SK-N-SH treated with all-trans-retinoic acid at 6 μM for 48 hours (cell line): ENCODE data around the gene ZNF595.

Experiments used
- ATAC-seq: fragments of 200-7000 bp; cut with Tn5 transposase; 3 replicates; pipeline ENCODE4 v1.9.1; 2020; ENCODE audit warnings: mild to moderate bottlenecking, moderate library complexity
- ARNTL ChIP-seq: fragments of 450-650 bp; formaldehyde crosslinking; IDR thresholded peaks from 2 replicates; pipeline ENCODE4 v1.5.0; 2020; ENCODE audit warnings: low read depth, mild to moderate bottlenecking, moderate library complexity, borderline replicate concordance
- BACH2 ChIP-seq: fragments of 250-450 bp; sonication (Bioruptor Pico); IDR thresholded peaks from 2 replicates; pipeline ENCODE4 v1.9.0; 2021; ENCODE audit warnings: mild to moderate bottlenecking, borderline replicate concordance
- CREB5 ChIP-seq: fragments of 250-450 bp; sonication (Bioruptor Pico); IDR thresholded peaks from 2 replicates; pipeline ENCODE4 v1.5.1; 2020; ENCODE audit warnings: low read depth, mild to moderate bottlenecking, moderate library complexity
- CSDC2 ChIP-seq: fragments of 250-450 bp; sonication (Bioruptor Pico); IDR thresholded peaks from 2 replicates; pipeline ENCODE4 v1.5.0; 2020; ENCODE audit warnings: mild to moderate bottlenecking, moderate library complexity
- CSRNP3 ChIP-seq: fragments of 250-450 bp; sonication (Bioruptor Pico); IDR thresholded peaks from 2 replicates; pipeline ENCODE4 v1.5.1; 2021; ENCODE audit warnings: mild to moderate bottlenecking, moderate library complexity
- ESRRG ChIP-seq: fragments of 250-450 bp; sonication (Bioruptor Pico); IDR thresholded peaks from 2 replicates; pipeline ENCODE4 v1.6.1; 2021; ENCODE audit warnings: mild to moderate bottlenecking
- GLIS3 ChIP-seq: fragments of 250-450 bp; sonication (Bioruptor Pico); IDR thresholded peaks from 2 replicates; pipeline ENCODE4 v1.5.0; 2020; ENCODE audit warnings: mild to moderate bottlenecking, moderate library complexity
- ISL1 ChIP-seq: fragments of 250-450 bp; sonication (Bioruptor Pico); IDR thresholded peaks from 2 replicates; pipeline ENCODE4 v2.1.2; 2022; ENCODE audit warnings: mild to moderate bottlenecking, moderate library complexity
- OSR1 ChIP-seq: fragments of 250-450 bp; sonication (Bioruptor Pico); IDR thresholded peaks from 2 replicates; pipeline ENCODE4 v1.8.0; 2022; ENCODE audit warnings: moderate library complexity, mild to moderate bottlenecking, inconsistent platforms
- PATZ1 ChIP-seq: fragments of 250-450 bp; sonication (Bioruptor Pico); IDR thresholded peaks from 2 replicates; pipeline ENCODE4 v1.8.0; 2020; ENCODE audit warnings: mild to moderate bottlenecking, moderate library complexity, borderline replicate concordance
- POU6F1 ChIP-seq: fragments of 250-450 bp; sonication (Bioruptor Pico); IDR thresholded peaks from 2 replicates; pipeline ENCODE4 v1.8.0; 2021; ENCODE audit warnings: low read depth, mild to moderate bottlenecking, moderate library complexity, borderline replicate concordance
- PPARA ChIP-seq: fragments of 250-450 bp; sonication (Bioruptor Pico); IDR thresholded peaks from 2 replicates; pipeline ENCODE4 v1.5.0; 2020; ENCODE audit warnings: mild to moderate bottlenecking, borderline replicate concordance
- RARB ChIP-seq: fragments of 250-450 bp; sonication (Bioruptor Pico); IDR thresholded peaks from 2 replicates; pipeline ENCODE4 v1.8.0; 2021; ENCODE audit warnings: mild to moderate bottlenecking, moderate library complexity
- SNAI2 ChIP-seq: fragments of 250-450 bp; sonication (Bioruptor Pico); IDR thresholded peaks from 2 replicates; pipeline ENCODE4 v1.5.0; 2020; ENCODE audit warnings: mild to moderate bottlenecking, moderate library complexity
- TCF4 ChIP-seq: fragments of 250-450 bp; sonication (Bioruptor Pico); IDR thresholded peaks from 2 replicates; pipeline ENCODE4 v1.8.0; 2021; ENCODE audit warnings: mild to moderate bottlenecking, moderate library complexity, borderline replicate concordance
- TOX ChIP-seq: fragments of 250-450 bp; sonication (Bioruptor Pico); IDR thresholded peaks from 2 replicates; pipeline ENCODE4 v1.8.0; 2021; ENCODE audit warnings: mild to moderate bottlenecking, moderate library complexity, borderline replicate concordance
- TSHZ2 ChIP-seq: fragments of 250-450 bp; sonication (Bioruptor Pico); IDR thresholded peaks from 2 replicates; pipeline ENCODE4 v1.5.0; 2020; ENCODE audit warnings: mild to moderate bottlenecking, moderate library complexity
- ZC3H10 ChIP-seq: fragments of 250-450 bp; sonication (Bioruptor Pico); IDR thresholded peaks from 2 replicates; pipeline ENCODE4 v1.5.1; 2021; ENCODE audit warnings: mild to moderate bottlenecking, moderate library complexity
- ZFP3 ChIP-seq: fragments of 250-450 bp; sonication (Bioruptor Pico); IDR thresholded peaks from 2 replicates; pipeline ENCODE4 v1.5.0; 2020; ENCODE audit warnings: mild to moderate bottlenecking, moderate library complexity
- ZFP30 ChIP-seq: fragments of 450-650 bp; formaldehyde crosslinking; IDR thresholded peaks from 2 replicates; pipeline ENCODE4 v1.5.0; 2022; ENCODE audit warnings: mild to moderate bottlenecking, moderate library complexity
- ZNF565 ChIP-seq: fragments of 450-650 bp; formaldehyde crosslinking; conservative IDR thresholded peaks from 2 replicates; pipeline ENCODE4 v1.5.0; 2020; ENCODE audit warnings: low read depth, mild to moderate bottlenecking, moderate library complexity
- ZNF70 ChIP-seq: fragments of 450-650 bp; formaldehyde crosslinking; IDR thresholded peaks from 2 replicates; pipeline ENCODE4 v1.5.0; 2020; ENCODE audit warnings: mild to moderate bottlenecking, moderate library complexity
- ZNF8 ChIP-seq: fragments of 450-650 bp; formaldehyde crosslinking; IDR thresholded peaks from 2 replicates; pipeline ENCODE4 v1.5.0; 2020; ENCODE audit warnings: mild to moderate bottlenecking, moderate library complexity

Gene ZNF595

GRCh38 chr4:107444-108429 is 54.6 kb downstream of the ZNF595 start:
- ATAC-seq = no peak
- TF ChIP-seq CSDC2 (CRISPR knock-in tag) (no peak), ISL1 (no peak), GLIS3 (CRISPR knock-in tag) (no peak), ZNF8 (no peak), TOX (CRISPR knock-in tag) (no peak), CREB5 (CRISPR knock-in tag) (no peak), RARB (CRISPR knock-in tag) (no peak), ARNTL (no peak), CSRNP3 (no peak), OSR1 (CRISPR knock-in tag) (no peak), ZFP3 (no peak), BACH2 (CRISPR knock-in tag) (no peak)

GRCh38 chr4:112771-113170 is 59.6 kb downstream of the ZNF595 start:
- TF ChIP-seq ZFP3 (no peak), OSR1 (CRISPR knock-in tag) (no peak), CSRNP3 (no peak), ESRRG (no peak), CSDC2 (CRISPR knock-in tag) (no peak), TCF4 (CRISPR knock-in tag) (no peak), ZFP30 (CRISPR knock-in tag) (no peak), ZNF565 (CRISPR knock-in tag) (no peak), BACH2 (CRISPR knock-in tag) (no peak), GLIS3 (CRISPR knock-in tag) (no peak), ZNF8 (no peak), TSHZ2 (CRISPR knock-in tag) (no peak), RARB (CRISPR knock-in tag) (no peak), ZNF70 (CRISPR knock-in tag) (no peak)
- ATAC-seq = no peak

GRCh38 chr4:113732-114131 is 60.6 kb downstream of the ZNF595 start:
- TF ChIP-seq OSR1 (CRISPR knock-in tag) = no peak
- no peak for TF ChIP-seq ISL1
- no peak for TF ChIP-seq PATZ1 (CRISPR knock-in tag)
- no peak for TF ChIP-seq GLIS3 (CRISPR knock-in tag)
- TF ChIP-seq POU6F1 (CRISPR knock-in tag) = no peak
- no peak for TF ChIP-seq ARNTL
- no peak for TF ChIP-seq ESRRG
- TF ChIP-seq SNAI2 = no peak
- no peak for TF ChIP-seq ZNF70 (CRISPR knock-in tag)
- no peak for TF ChIP-seq ZNF565 (CRISPR knock-in tag)
- no peak for TF ChIP-seq RARB (CRISPR knock-in tag)
- no peak for TF ChIP-seq PPARA (CRISPR knock-in tag)
- no peak for TF ChIP-seq TOX (CRISPR knock-in tag)
- no peak for TF ChIP-seq CSDC2 (CRISPR knock-in tag)
- no peak for TF ChIP-seq ZFP30 (CRISPR knock-in tag)
- TF ChIP-seq TCF4 (CRISPR knock-in tag) = no peak
- no peak for TF ChIP-seq CSRNP3
- TF ChIP-seq ZC3H10 = no peak
- no peak for TF ChIP-seq ZNF8
- no peak for ATAC-seq
